KMS-11 (cell line): Measurements from ENCODE around the gene AFG3L2.

Experiments
- H2AFZ ChIP-seq: fragments of 200-600 bp; sonication (generic); 2 replicates; pipeline ENCODE4 v1.6.1; 2016; ENCODE audit warnings: antibody characterized with exemption, mixed run types, low read depth
- H3K27ac ChIP-seq: fragments of 200-600 bp; sonication (generic); 2 replicates; pipeline ENCODE4 v1.6.1; 2016; ENCODE audit warnings: mild to moderate bottlenecking, mixed run types
- H3K27me3 ChIP-seq: fragments of 200-600 bp; sonication (generic); 2 replicates; pipeline ENCODE4 v1.6.1; 2017; ENCODE audit warnings: mild to moderate bottlenecking, low read depth, mixed run types, moderate library complexity; ENCODE audit not compliant: insufficient read depth
- H3K36me3 ChIP-seq: fragments of 200-600 bp; sonication (generic); 2 replicates; pipeline ENCODE4 v1.6.1; 2017; ENCODE audit warnings: mild to moderate bottlenecking, mixed run types; ENCODE audit not compliant: insufficient read depth
- H3K4me1 ChIP-seq: fragments of 200-600 bp; sonication (generic); 2 replicates; pipeline ENCODE4 v1.6.1; 2016; ENCODE audit warnings: mild to moderate bottlenecking, low read depth, mixed run types; ENCODE audit not compliant: poor library complexity, severe bottlenecking
- H3K4me2 ChIP-seq: fragments of 200-600 bp; sonication (generic); 2 replicates; pipeline ENCODE4 v1.7.0; 2016; ENCODE audit warnings: mild to moderate bottlenecking, mixed run types
- H3K4me3 ChIP-seq: fragments of 200-600 bp; sonication (generic); IDR thresholded peaks from 2 replicates; pipeline ENCODE4 v1.6.1; 2017; ENCODE audit warnings: low read depth, low read length, mixed read lengths; ENCODE audit not compliant: insufficient read depth
- H3K79me2 ChIP-seq: fragments of 200-600 bp; sonication (generic); 2 replicates; pipeline ENCODE4 v1.6.1; 2016; ENCODE audit warnings: low read depth, mixed run types; ENCODE audit not compliant: insufficient read depth
- H3K9ac ChIP-seq: fragments of 200-600 bp; sonication (generic); 2 replicates; pipeline ENCODE4 v1.6.1; 2016; ENCODE audit warnings: mild to moderate bottlenecking, mixed run types
- H4K20me1 ChIP-seq: fragments of 200-600 bp; sonication (generic); 2 replicates; pipeline ENCODE4 v1.6.1; 2016; ENCODE audit warnings: mild to moderate bottlenecking, mixed run types; ENCODE audit not compliant: insufficient read depth
- CTCF ChIP-seq: fragments of 200-600 bp; sonication (generic); conservative IDR thresholded peaks from 2 replicates; pipeline ENCODE4 v1.6.1; 2017; ENCODE audit warnings: low read depth, mild to moderate bottlenecking, antibody characterized with exemption, low read length, moderate library complexity, mixed read lengths

The AFG3L2 gene

GRCh38 chr18:12334366-12334808 lies 42.6 kb downstream of the AFG3L2 start:
- no peak for TF ChIP-seq CTCF
- H3K4me1 ChIP-seq: peaks cover 18% of the 10 kb centered on the region
- no peaks in the 10 kb centered on the region; the same call in 1 of the 2 replicates for H3K27me3 ChIP-seq
- no peaks in the 10 kb centered on the region for H3K79me2 ChIP-seq
- no peak overlapping the region for H3K4me2 ChIP-seq
- H4K20me1 ChIP-seq: peaks cover 5% of the 10 kb centered on the region; the same call in 1 of the 2 replicates
- no peak overlapping the region for H3K9ac ChIP-seq
- no peak overlapping the region for H3K27ac ChIP-seq
- no peak overlapping the region for H3K4me3 ChIP-seq
- H3K36me3 ChIP-seq: no peaks in the 10 kb centered on the region
- no peak overlapping the region for H2AFZ ChIP-seq

GRCh38 chr18:12333506-12334290 lies 43.3 kb downstream of the AFG3L2 start:
- no peak overlapping the region for H3K4me3 ChIP-seq
- H3K79me2 ChIP-seq: no peaks in the 10 kb centered on the region
- no peaks in the 10 kb centered on the region for H3K36me3 ChIP-seq
- peaks cover 5% of the 10 kb centered on the region; the same call in 1 of the 2 replicates for H4K20me1 ChIP-seq
- H3K27ac ChIP-seq: no peak overlapping the region
- no peak overlapping the region for H2AFZ ChIP-seq
- H3K27me3 ChIP-seq: no peaks in the 10 kb centered on the region; the same call in 1 of the 2 replicates
- TF ChIP-seq CTCF: no peak
- peaks cover 18% of the 10 kb centered on the region for H3K4me1 ChIP-seq
- H3K4me2 ChIP-seq: no peak overlapping the region
- no peak overlapping the region for H3K9ac ChIP-seq

DNA sequence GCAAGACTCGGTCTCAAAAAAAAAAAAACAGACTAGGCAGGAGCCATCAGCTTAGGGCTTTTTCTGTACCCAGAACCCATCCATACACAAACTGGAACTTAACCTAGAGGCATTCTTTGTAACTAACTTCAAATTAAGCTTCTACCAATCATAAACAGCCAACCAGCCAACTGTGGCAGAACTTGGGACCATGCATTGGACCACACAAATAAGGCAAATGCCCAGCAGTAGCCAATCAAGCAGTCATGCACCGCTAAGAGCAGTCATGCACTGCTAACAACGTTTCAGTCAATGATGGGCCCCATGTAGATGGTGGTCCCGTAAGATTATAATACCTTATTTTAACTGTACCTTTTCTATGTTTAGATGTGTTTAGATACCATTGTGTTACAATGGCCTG lies 46.3 kb downstream of the AFG3L2 start:
- Histone ChIP-seq H3K4me2 (no peak overlapping the region), H3K27me3 (no peaks in the 10 kb centered on the region; the same call in 1 of the 2 replicates), H3K79me2 (no peaks in the 10 kb centered on the region), H3K27ac (no peak overlapping the region), H3K9ac (no peak overlapping the region), H3K36me3 (no peaks in the 10 kb centered on the region; the same call in 1 of the 2 replicates), H3K4me1 (no peaks in the 10 kb centered on the region), H4K20me1 (peaks cover 2% of the 10 kb centered on the region; the same call in 1 of the 2 replicates), H2AFZ (no peak overlapping the region), H3K4me3 (no peak overlapping the region)
- no peak for TF ChIP-seq CTCF

DNA sequence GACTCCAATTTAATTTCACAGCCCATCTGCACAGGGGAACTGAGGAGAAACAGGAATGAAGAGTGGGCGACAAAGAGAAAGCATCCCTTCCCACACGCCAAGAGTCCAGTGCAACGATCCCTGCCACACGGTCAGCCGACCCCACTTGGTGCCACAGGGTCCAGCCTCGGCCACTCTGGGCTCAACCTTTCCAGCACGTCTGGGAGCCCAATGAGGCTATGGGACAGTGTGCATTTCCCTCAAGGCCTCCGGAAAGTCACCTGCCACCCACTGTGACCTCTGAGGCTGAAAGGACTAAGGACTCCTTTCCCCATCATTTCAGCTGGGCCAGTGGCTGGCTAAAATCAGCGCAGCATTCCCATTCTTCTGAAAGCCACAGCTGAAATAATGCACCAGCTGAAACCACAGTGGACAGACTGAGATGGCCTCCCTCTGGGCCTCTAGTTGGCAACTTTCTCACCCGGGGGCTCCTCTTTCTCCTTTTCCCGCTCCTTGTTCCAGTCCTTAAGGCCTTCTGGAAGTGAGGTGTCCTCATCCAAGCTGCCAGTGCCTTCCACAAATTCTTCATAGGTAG lies 47.8 kb downstream of the AFG3L2 start:
- Histone ChIP-seq H3K27me3 (no peaks in the 10 kb centered on the region), H3K36me3 (no peaks in the 10 kb centered on the region; the same call in 1 of the 2 replicates), H3K4me2 (no peak overlapping the region), H4K20me1 (no peaks in the 10 kb centered on the region; the same call in 1 of the 2 replicates), H3K4me1 (no peaks in the 10 kb centered on the region), H3K79me2 (no peaks in the 10 kb centered on the region), H3K9ac (no peak overlapping the region), H3K4me3 (no peak overlapping the region), H2AFZ (no peak overlapping the region), H3K27ac (no peak overlapping the region)
- no peak for TF ChIP-seq CTCF
